CD4-positive, alpha-beta memory T cell (primary cell): ENCODE data around the gene PFDN1. TPM values are rescaled to one million over a fixed set of nuclear protein-coding genes. Genes with fewer than 3 reads are reported as not detected.
A peak's percentile ranks its signal among the peaks of the same experiment; 100 is the strongest.

Experiments
- CTCF ChIA-PET: fragments of 350-600 bp; sonication (Branson Sonifier 250); formaldehyde crosslinking; loops from one replicate; lab custom pipeline; 2021; ENCODE audit warnings: inconsistent platforms; ENCODE audit not compliant: partially characterized antibody; lab: Charles Lee
- POLR2A ChIA-PET: fragments of 350-600 bp; sonication (Branson Sonifier 250); formaldehyde crosslinking; loops from one replicate; lab custom pipeline; 2021; ENCODE audit not compliant: partially characterized antibody; lab: Charles Lee
- DNase-seq, 5 donors: peaks; one replicate each; pipeline versions ENCODE4 v3.0.0 to v3.0.0-alpha.2; 2020 to 2022; ENCODE audit warnings: mixed read lengths in 1 of 5
- H3K27ac ChIP-seq: one replicate; pipeline ENCODE4 v1.7.0; 2013; ENCODE audit warnings: low read depth, low read length
- H3K27me3 ChIP-seq: 2 replicates; pipeline ENCODE4 v1.7.0; 2013; ENCODE audit warnings: mild to moderate bottlenecking, low read length, moderate library complexity; ENCODE audit not compliant: insufficient read depth
- H3K36me3 ChIP-seq: 2 replicates; pipeline ENCODE4 v1.7.0; 2013; ENCODE audit warnings: mild to moderate bottlenecking, low read length, moderate library complexity; ENCODE audit not compliant: insufficient read depth
- H3K4me1 ChIP-seq: 2 replicates; pipeline ENCODE4 v1.7.0; 2013; ENCODE audit warnings: mild to moderate bottlenecking, low read length, moderate library complexity; ENCODE audit not compliant: insufficient read depth
- H3K4me3 ChIP-seq, 2 donors: one replicate each; pipeline ENCODE4 v1.7.0; 2013; ENCODE audit warnings: low read length in 2 of 2, mild to moderate bottlenecking in 1 of 2
- H3K9me3 ChIP-seq, 2 donors: one replicate each; pipeline ENCODE4 v1.7.0; 2013; ENCODE audit warnings: low read length in 2 of 2, control low read depth in 1 of 2; ENCODE audit not compliant: control insufficient read depth in 1 of 2
- H3K27ac Mint-ChIP-seq, 7 donors: one replicate each; pipeline ENCODE4 v1.8.0; 2020 to 2021; ENCODE audit warnings: mixed read lengths in 7 of 7, mild to moderate bottlenecking in 6 of 7, inconsistent platforms in 3 of 7, moderate library complexity in 3 of 7
- H3K27me3 Mint-ChIP-seq, 2 donors: one replicate each; pipeline ENCODE4 v1.8.0; 2020 to 2021; ENCODE audit warnings: mixed read lengths in 2 of 2
- H3K36me3 Mint-ChIP-seq, 2 donors: one replicate each; pipeline ENCODE4 v1.8.0; 2020 to 2021; ENCODE audit warnings: mixed read lengths in 2 of 2, inconsistent platforms in 1 of 2, mild to moderate bottlenecking in 1 of 2
- H3K4me1 Mint-ChIP-seq, 4 donors: one replicate each; pipeline ENCODE4 v1.8.0; 2020 to 2021; ENCODE audit warnings: mixed read lengths in 4 of 4, mild to moderate bottlenecking in 1 of 4
- H3K4me3 Mint-ChIP-seq, 8 donors: one replicate each; pipeline ENCODE4 v1.8.0; 2020 to 2021; ENCODE audit warnings: mixed read lengths in 8 of 8, mild to moderate bottlenecking in 7 of 8, moderate library complexity in 6 of 8, inconsistent platforms in 3 of 8
- H3K9me3 Mint-ChIP-seq, 8 donors: one replicate each; pipeline ENCODE4 v1.8.0; 2020 to 2021; ENCODE audit warnings: mixed read lengths in 8 of 8, mild to moderate bottlenecking in 5 of 8, inconsistent platforms in 3 of 8, moderate library complexity in 1 of 8
- intact Hi-C: fragments of 100-400 bp; cut with micrococcal nuclease; formaldehyde crosslinking; loops from one replicate; pipeline ENCODE4 v1.15.1; 2023
- polyA plus RNA-seq, 2 donors: library from polyadenylated mRNA; unstranded; fragments of 300-500 nt; fragmentation: Illumina TruSeq; gene quantifications; one replicate each; pipeline ENCODE4 v1.2.3, GENCODE V29; 2021
- total RNA-seq, 2 experiments: library from RNA; stranded (reverse); gene quantifications; one replicate each; pipeline ENCODE4 v1.2.3, GENCODE V29; 2021

PFDN1 gene
- total and polyA plus RNA-seq, 4 experiments from 2014 or later = 24.8 to 223 (median 70.9) TPM

- no peaks in the 10 kb centered on the region for H3K9me3 Mint-ChIP-seq
- H3K4me1 Mint-ChIP-seq = peaks cover 19 to 51% (median 31%) of the 10 kb centered on the region in 4 donors
- H3K4me3 Mint-ChIP-seq = no peak overlapping the region
- DNase-seq = no peak
- POLR2A ChIA-PET = no interaction called here
- CTCF ChIA-PET = interaction anchor here (0.9 to 16.4 kb wide), 2 partner anchors 31 to 96 kb away, joined by 3 to 518 read pairs; no protein-coding TSS in a partner anchor
- H3K9me3 ChIP-seq = no peaks in the 10 kb centered on the region
- no peak overlapping the region for H3K4me3 ChIP-seq
- H3K27me3 Mint-ChIP-seq = peaks cover 0 to 2% of the 10 kb centered on the region in 2 donors
- no peaks in the 10 kb centered on the region for H3K36me3 Mint-ChIP-seq
- intact Hi-C loops = no loop called here
- H3K4me1 ChIP-seq = peaks cover 36% of the 10 kb centered on the region
- peak overlapping the region in 3 of 7 donors; percentile 22 to 89 (median 47) for H3K27ac Mint-ChIP-seq
- no peaks in the 10 kb centered on the region for H3K36me3 ChIP-seq
- no peak overlapping the region for H3K27ac ChIP-seq
- H3K27me3 ChIP-seq = no peaks in the 10 kb centered on the region
Measured at GRCh38 chr5:140341591-140341990, 38.7 kb upstream of the PFDN1 start.

- no peaks in the 10 kb centered on the region for H3K27me3 ChIP-seq
- CTCF ChIA-PET = interaction anchor here (0.9 to 16.4 kb wide), 2 partner anchors 11 to 95 kb away, joined by 9 to 518 read pairs; no protein-coding TSS in a partner anchor
- POLR2A ChIA-PET = no interaction called here
- DNase-seq = no peak
- peaks cover 19 to 49% (median 31%) of the 10 kb centered on the region in 4 donors for H3K4me1 Mint-ChIP-seq
- no peak overlapping the region for H3K4me3 Mint-ChIP-seq
- peaks cover 33% of the 10 kb centered on the region for H3K4me1 ChIP-seq
- no peaks in the 10 kb centered on the region for H3K36me3 ChIP-seq
- no peak overlapping the region for H3K4me3 ChIP-seq
- peak overlapping the region in 4 of 7 donors; percentile 12 to 65 (median 36) for H3K27ac Mint-ChIP-seq
- no peaks in the 10 kb centered on the region for H3K9me3 ChIP-seq
- H3K9me3 Mint-ChIP-seq = no peaks in the 10 kb centered on the region
- peaks cover 0 to 2% of the 10 kb centered on the region in 2 donors for H3K27me3 Mint-ChIP-seq
- peaks cover 0 to 2% of the 10 kb centered on the region in 2 donors for H3K36me3 Mint-ChIP-seq
- intact Hi-C loops = no loop called here
- H3K27ac ChIP-seq = no peak overlapping the region
Measured at GRCh38 chr5:140340605-140341121, 37.8 kb upstream of the PFDN1 start.

- Histone ChIP-seq H3K4me3 (no peak overlapping the region), H3K36me3 (no peaks in the 10 kb centered on the region), H3K9me3 (no peaks in the 10 kb centered on the region), H3K4me1 (peaks cover 26% of the 10 kb centered on the region), H3K27ac (no peak overlapping the region), H3K27me3 (no peaks in the 10 kb centered on the region)
- peaks cover 0 to 2% of the 10 kb centered on the region in 2 donors for H3K36me3 Mint-ChIP-seq
- no peaks in the 10 kb centered on the region for H3K9me3 Mint-ChIP-seq
- no peaks in the 10 kb centered on the region for H3K27me3 Mint-ChIP-seq
- no peak overlapping the region for H3K4me3 Mint-ChIP-seq
- no peak for DNase-seq
- ChIA-PET POLR2A (no interaction called here), CTCF (no interaction called here)
- no peak overlapping the region for H3K27ac Mint-ChIP-seq
- H3K4me1 Mint-ChIP-seq = peaks cover 15 to 39% (median 28%) of the 10 kb centered on the region in 4 donors
- intact Hi-C loops = no loop called here
Measured at GRCh38 chr5:140339636-140340035, 36.7 kb upstream of the PFDN1 start.

- Histone ChIP-seq H3K36me3 (no peaks in the 10 kb centered on the region), H3K27me3 (no peaks in the 10 kb centered on the region), H3K4me3 (no peak overlapping the region), H3K27ac (no peak overlapping the region), H3K9me3 (no peaks in the 10 kb centered on the region), H3K4me1 (peaks cover 26% of the 10 kb centered on the region)
- H3K4me3 Mint-ChIP-seq = no peak overlapping the region
- H3K27ac Mint-ChIP-seq = peak overlapping the region in 1 of 7 donors; percentile 48
- intact Hi-C loops = no loop called here
- H3K4me1 Mint-ChIP-seq = peaks cover 12 to 32% (median 23%) of the 10 kb centered on the region in 4 donors
- H3K36me3 Mint-ChIP-seq = peaks cover under 1 to 3% of the 10 kb centered on the region in 2 donors
- DNase-seq = no peak
- no peaks in the 10 kb centered on the region for H3K27me3 Mint-ChIP-seq
- ChIA-PET POLR2A (no interaction called here), CTCF (interaction anchor here (3.0 kb wide), 1 partner anchor 7 kb away, joined by 12 read pairs; the partner anchor contains the start of gene HBEGF)
- H3K9me3 Mint-ChIP-seq = no peaks in the 10 kb centered on the region
Measured at GRCh38 chr5:140338908-140339307, 36.0 kb upstream of the PFDN1 start.

GRCh38 chr5:140338336-140338735, 35.4 kb upstream of the PFDN1 start:
- Histone ChIP-seq H3K27ac (no peak overlapping the region), H3K27me3 (no peaks in the 10 kb centered on the region), H3K9me3 (no peaks in the 10 kb centered on the region), H3K36me3 (no peaks in the 10 kb centered on the region), H3K4me3 (no peak overlapping the region), H3K4me1 (peaks cover 21% of the 10 kb centered on the region)
- Mint-ChIP-seq H3K36me3 (peaks cover 4 to 5% of the 10 kb centered on the region in 2 donors), H3K4me1 (peaks cover 12 to 27% (median 21%) of the 10 kb centered on the region in 4 donors), H3K4me3 (no peak overlapping the region), H3K27ac (peak overlapping the region in 1 of 7 donors; percentile 37), H3K9me3 (no peaks in the 10 kb centered on the region), H3K27me3 (no peaks in the 10 kb centered on the region)
- intact Hi-C loops = no loop called here
- POLR2A ChIA-PET = no interaction called here
- no peak for DNase-seq
- CTCF ChIA-PET = interaction anchor here (0.6 to 3.7 kb wide), 4 partner anchors 8 to 94 kb away, joined by 3 to 20 read pairs (median 8); partner anchors contain the start of gene HBEGF

GRCh38 chr5:140337880-140338279, 35.0 kb upstream of the PFDN1 start:
- Histone ChIP-seq H3K36me3 (no peaks in the 10 kb centered on the region), H3K27ac (no peak overlapping the region), H3K27me3 (no peaks in the 10 kb centered on the region), H3K4me3 (no peak overlapping the region), H3K9me3 (no peaks in the 10 kb centered on the region), H3K4me1 (peaks cover 17% of the 10 kb centered on the region)
- ChIA-PET CTCF (interaction anchor here (0.6 to 3.7 kb wide), 4 partner anchors 8 to 93 kb away, joined by 3 to 20 read pairs (median 8); partner anchors contain the start of gene HBEGF), POLR2A (no interaction called here)
- peak overlapping the region in 1 of 7 donors; percentile 61 for H3K27ac Mint-ChIP-seq
- H3K4me3 Mint-ChIP-seq = no peak overlapping the region
- no peak for DNase-seq
- peaks cover 4 to 5% of the 10 kb centered on the region in 2 donors for H3K36me3 Mint-ChIP-seq
- no peaks in the 10 kb centered on the region for H3K27me3 Mint-ChIP-seq
- H3K9me3 Mint-ChIP-seq = no peaks in the 10 kb centered on the region
- H3K4me1 Mint-ChIP-seq = peaks cover 9 to 22% (median 16%) of the 10 kb centered on the region in 4 donors
- intact Hi-C loops = no loop called here

- H3K9me3 ChIP-seq = no peaks in the 10 kb centered on the region
- no peaks in the 10 kb centered on the region for H3K36me3 ChIP-seq
- intact Hi-C loops = no loop called here
- H3K27ac ChIP-seq = no peak overlapping the region
- Mint-ChIP-seq H3K36me3 (peaks cover 4 to 5% of the 10 kb centered on the region in 2 donors), H3K9me3 (no peaks in the 10 kb centered on the region), H3K4me3 (no peak overlapping the region), H3K27me3 (no peaks in the 10 kb centered on the region), H3K27ac (peak overlapping the region in 1 of 7 donors; percentile 87), H3K4me1 (peaks cover 0 to 10% (median 5%) of the 10 kb centered on the region in 4 donors)
- ChIA-PET POLR2A (no interaction called here), CTCF (interaction anchor here (0.7 to 3.7 kb wide), 4 partner anchors 10 to 243 kb away, joined by 3 to 20 read pairs (median 12); partner anchors contain the start of gene HBEGF)
- H3K4me3 ChIP-seq = no peak overlapping the region
- H3K27me3 ChIP-seq = no peaks in the 10 kb centered on the region
- H3K4me1 ChIP-seq = peaks cover 2% of the 10 kb centered on the region
- no peak for DNase-seq
Measured at GRCh38 chr5:140336388-140336787, 33.5 kb upstream of the PFDN1 start.
